GM12878 (cell line): ENCODE measurements around the gene RCVRN.

Experiments used
- CREM ChIP-seq: IDR thresholded peaks from 2 replicates; pipeline ENCODE4 v1.6.1; 2014; ENCODE audit warnings: antibody characterized with exemption, low read depth
- CTCF ChIP-seq, 3 experiments: IDR thresholded peaks in 2 of 3; conservative IDR thresholded peaks in 1 of 3; 2 replicates each; pipeline ENCODE4 v1.5.1; 2011; ENCODE audit warnings: low read depth in 3 of 3, low read length in 3 of 3, mild to moderate bottlenecking in 3 of 3, control low read depth in 2 of 3, moderate library complexity in 2 of 3, inconsistent platforms in 1 of 3, mixed read lengths in 1 of 3; ENCODE audit not compliant: control insufficient read depth in 2 of 3, insufficient read depth in 1 of 3; ENCODE audit errors: extremely low read depth in 1 of 3
- RCOR1 ChIP-seq: conservative IDR thresholded peaks from 2 replicates; pipeline ENCODE4 v1.6.1; 2012; ENCODE audit warnings: low read depth, low read length, improper control_type of control experiment

GRCh38 chr17:9932491-9932890 lies 27.4 kb upstream of the RCVRN start:
- no peak for TF ChIP-seq CTCF (IDR thresholded peaks at IDR 0.05 in 2 of 3, conservative IDR thresholded peaks at IDR 0.05 in 1 of 3; ENCODE audit: control insufficient read depth in 2 of 3, extremely low read depth in 1 of 3, insufficient read depth in 1 of 3, low read depth in 3 of 3, low read length in 3 of 3)
- TF ChIP-seq CREM = no peak
- no peak for TF ChIP-seq RCOR1
